DOHH2 (cell line): ENCODE data around the gene FAM236D.
"Not testable (repeated sequence)": the region's sequence is repeated elsewhere in the genome, so short reads cannot be mapped to it uniquely, and the experiment has no call there.

ENCODE experiments used
- CTCF ChIP-seq: fragments of 200-600 bp; sonication (generic); IDR thresholded peaks from one replicate; pipeline ENCODE4 v1.5.1; 2014; ENCODE audit warnings: antibody characterized with exemption, mild to moderate bottlenecking, low read depth, low read length; ENCODE audit not compliant: poor library complexity, severe bottlenecking
- EZH2phosphoT487 ChIP-seq: fragments of 200-600 bp; sonication (generic); IDR thresholded peaks from 2 replicates; pipeline ENCODE4 v1.6.1; 2017; ENCODE audit warnings: borderline replicate concordance, mild to moderate bottlenecking, antibody characterized with exemption, low read length, moderate library complexity, mixed read lengths

- not testable (repeated sequence) for TF ChIP-seq CTCF, EZH2phosphoT487
Observed at GRCh38 chrX:72808110-72808509, at the start of gene FAM236D.
